Lung (tissue), 12 donors: Measurements from ENCODE around the gene RXRG. TPM values are rescaled to one million over a fixed set of nuclear protein-coding genes. Genes with fewer than 3 reads are reported as not detected.

Source experiments
- ATAC-seq: fragments of 200-7000 bp; cut with Tn5 transposase; one replicate; pipeline ENCODE4 v1.9.1; 2020; ENCODE audit warnings: moderate number of reproducible peaks; ENCODE audit not compliant: insufficient read depth, low FRiP score
- DNase-seq, 3 donors: peaks; one replicate each; pipeline ENCODE4 v3.0.0-alpha.2; 2013 to 2017
- H3K27ac ChIP-seq, 2 donors: one replicate each; pipeline ENCODE4 v1.5.1; 2013; ENCODE audit warnings: mild to moderate bottlenecking in 2 of 2, moderate library complexity in 2 of 2, control low read depth in 1 of 2, inconsistent platforms in 1 of 2, low read depth in 1 of 2, low read length in 1 of 2
- H3K27me3 ChIP-seq, 3 donors: one replicate each; pipeline ENCODE4 v1.5.1; 2013; ENCODE audit warnings: low read length in 2 of 3; ENCODE audit not compliant: control insufficient read depth in 3 of 3, insufficient read depth in 3 of 3
- H3K36me3 ChIP-seq, 4 donors: one replicate each; pipeline ENCODE4 v1.5.1; 2013; ENCODE audit warnings: low read length in 4 of 4, mild to moderate bottlenecking in 1 of 4, moderate library complexity in 1 of 4; ENCODE audit not compliant: control insufficient read depth in 4 of 4, insufficient read depth in 4 of 4
- H3K4me1 ChIP-seq, 5 donors: one replicate each; pipeline ENCODE4 v1.5.1; 2013; ENCODE audit warnings: low read length in 5 of 5, mild to moderate bottlenecking in 2 of 5, moderate library complexity in 1 of 5; ENCODE audit not compliant: control insufficient read depth in 5 of 5, insufficient read depth in 5 of 5
- H3K4me3 ChIP-seq: one replicate; pipeline ENCODE4 v1.5.1; 2013; ENCODE audit warnings: mild to moderate bottlenecking, control low read depth, moderate library complexity
- H3K9ac ChIP-seq, 2 donors: one replicate each; pipeline ENCODE4 v1.5.1; 2013; ENCODE audit warnings: low read length in 2 of 2, control low read depth in 1 of 2; ENCODE audit not compliant: insufficient read depth in 1 of 2
- H3K9me3 ChIP-seq, 4 donors: one replicate each; pipeline ENCODE4 v1.5.1; 2013; ENCODE audit warnings: low read length in 3 of 4, mild to moderate bottlenecking in 1 of 4, moderate library complexity in 1 of 4; ENCODE audit not compliant: control insufficient read depth in 4 of 4, insufficient read depth in 3 of 4
- CTCF ChIP-seq: IDR thresholded peaks from 2 replicates; pipeline ENCODE4 v1.5.1; 2012; ENCODE audit warnings: mild to moderate bottlenecking; ENCODE audit errors: control extremely low read depth, extremely low read depth
- WGBS, 2 donors: extraction: QIAGEN DNeasy Blood & Tissue Kit; methylation state at CpG; one replicate each; pipeline ENCODE4 v1.1.7; 2013; 5-methylcytosine and 5-hydroxymethylcytosine counted together
- polyA plus RNA-seq, 2 donors: library from polyadenylated mRNA; stranded (reverse); fragments of 200-250 nt; gene quantifications; one replicate each; pipeline ENCODE4 v1.2.1, GENCODE V29; 2013
- total RNA-seq, 2 donors: library from RNA; depleted of rRNA in 1 of 2; stranded (reverse); fragments of >200 nt in 1 of 2; gene quantifications; one replicate each; pipeline ENCODE4 v1.2.1, GENCODE V29; 2014 to 2021
- donor health status: control.
- donor health status: control.
- donor health status: Bipolar disorder and iron deficiency.
- donor health status: healthy.
- donor health status: DM: yes; HTN: yes; CAD: no.

RXRG gene
- total and polyA plus RNA-seq, 4 donors = 0.55 to 3.0 (median 1.7) TPM

GRCh38 chr1:165455111-165455510, 10.2 kb upstream of the RXRG start:
- WGBS, 2 donors = 92 to 94% methylated on average over 3 of the region's 3 CpGs
- TF ChIP-seq CTCF = no peak
- no peak for ATAC-seq
- DNase-seq = no peak
- Histone ChIP-seq H3K9me3 (no peaks in the 10 kb centered on the region), H3K27me3 (no peaks in the 10 kb centered on the region), H3K36me3 (no peaks in the 10 kb centered on the region), H3K27ac (no peak overlapping the region), H3K9ac (no peak overlapping the region), H3K4me3 (no peak overlapping the region), H3K4me1 (peaks cover 0 to 6% (median 0%) of the 10 kb centered on the region in 5 donors)

- no peak for ATAC-seq
- no peak for TF ChIP-seq CTCF
- WGBS, 2 donors = 89 to 94% methylated on average over 3 of the region's 3 CpGs
These were observed 9.2 kb upstream of the RXRG start for GRCh38 chr1:165454091-165454610.

GRCh38 chr1:165452336-165453130, 7.6 kb upstream of the RXRG start:
- 73 to 80% methylated on average over 2 of the region's 2 CpGs for WGBS, 2 donors
- Histone ChIP-seq H3K4me1 (peaks cover 0 to 6% (median 0%) of the 10 kb centered on the region in 5 donors), H3K27me3 (no peaks in the 10 kb centered on the region), H3K36me3 (no peaks in the 10 kb centered on the region), H3K27ac (no peak overlapping the region), H3K4me3 (no peak overlapping the region), H3K9me3 (no peaks in the 10 kb centered on the region), H3K9ac (no peak overlapping the region)
- TF ChIP-seq CTCF = no peak
- DNase-seq (no peak), ATAC-seq (no peak)

More at GRCh38 chr1:165454091-165454610, 9.2 kb upstream of the RXRG start:
- Histone ChIP-seq H3K9me3 (no peaks in the 10 kb centered on the region), H3K27me3 (no peaks in the 10 kb centered on the region), H3K4me3 (no peak overlapping the region), H3K27ac (no peak overlapping the region), H3K36me3 (no peaks in the 10 kb centered on the region), H3K9ac (no peak overlapping the region), H3K4me1 (peaks cover 0 to 6% (median 0%) of the 10 kb centered on the region in 5 donors)
- DNase-seq = no peak
